HG02943 (cell line): ENCODE data around the gene GTPBP4.
A peak's percentile ranks its signal among the peaks of the same experiment; 100 is the strongest.
"Not testable (repeated sequence)": the region's sequence is repeated elsewhere in the genome, so short reads cannot be mapped to it uniquely, and the experiment has no call there.

Experiments
- ATAC-seq: cut with Tn5 transposase; IDR thresholded peaks from one replicate; pipeline ENCODE4 v1.9.1; 2021; ENCODE audit warnings: mild to moderate bottlenecking, low read depth, moderate library complexity; ENCODE audit not compliant: unreplicated experiment

GTPBP4 gene

DNA sequence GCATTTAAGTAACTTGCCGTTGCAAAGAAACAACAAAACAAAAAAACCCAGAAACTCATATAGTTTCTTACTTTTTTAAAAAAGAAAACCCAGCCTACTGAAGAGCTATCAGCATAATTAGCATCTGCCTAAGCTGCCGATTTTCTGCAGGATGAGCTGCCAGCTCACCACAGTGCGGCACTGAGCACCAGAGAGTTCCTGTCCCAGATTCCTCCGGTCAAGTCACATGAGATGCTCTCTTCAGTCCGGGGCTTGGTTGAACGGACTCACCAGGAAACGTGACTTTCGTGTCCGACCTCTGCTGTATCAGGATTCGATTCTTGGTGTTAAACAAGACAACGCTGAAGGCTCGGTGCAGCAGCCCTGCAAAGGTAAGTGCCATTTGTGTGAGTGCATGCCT, 34.2 kb downstream of the GTPBP4 start:
- ATAC-seq = no peak

DNA sequence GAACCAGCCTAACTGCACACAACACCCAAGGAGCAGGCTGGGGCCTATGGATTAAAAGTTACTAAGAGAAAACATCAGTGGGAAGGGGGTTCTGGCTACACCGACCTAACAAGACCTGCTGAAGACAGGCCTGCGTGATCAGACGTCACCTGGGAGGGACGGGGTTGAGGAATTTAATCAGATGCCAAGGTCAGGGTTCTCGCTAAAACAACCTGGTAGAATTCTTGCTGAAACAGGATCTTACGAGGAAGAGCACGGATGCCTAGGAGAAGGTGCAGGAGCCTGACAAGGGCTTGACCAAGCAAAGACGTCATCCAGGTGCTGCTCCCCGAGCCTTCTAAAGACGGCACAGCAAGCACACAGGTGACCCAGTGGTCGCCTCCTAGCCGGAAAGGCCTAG, 35.9 kb downstream of the GTPBP4 start:
- no peak for ATAC-seq

DNA sequence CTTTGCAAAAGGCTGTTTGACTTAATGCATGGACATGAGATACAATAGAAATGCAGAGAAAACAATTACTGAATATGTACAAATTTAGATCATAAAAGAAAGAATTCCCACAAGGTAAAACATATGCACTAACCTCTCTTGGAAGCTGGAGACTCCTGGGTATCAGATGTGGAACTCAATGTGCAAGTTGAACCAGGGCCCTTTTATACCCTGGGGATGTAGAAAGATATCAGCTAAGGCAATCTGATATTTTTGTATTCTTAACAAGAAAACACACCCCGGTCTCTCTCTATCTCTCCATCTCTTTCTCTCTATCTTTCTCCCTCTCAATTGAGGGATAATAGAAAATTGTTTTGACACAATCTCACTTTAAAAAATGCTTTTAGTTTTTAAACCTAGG, 37.4 kb downstream of the GTPBP4 start, which contains the start of gene IDI2:
TSS of gene IDI2 (minus strand) at position 177 of the 400 bp plus-strand sequence. CDS start 1,136 bp downstream, outside the sequence.
- ATAC-seq = no peak

DNA sequence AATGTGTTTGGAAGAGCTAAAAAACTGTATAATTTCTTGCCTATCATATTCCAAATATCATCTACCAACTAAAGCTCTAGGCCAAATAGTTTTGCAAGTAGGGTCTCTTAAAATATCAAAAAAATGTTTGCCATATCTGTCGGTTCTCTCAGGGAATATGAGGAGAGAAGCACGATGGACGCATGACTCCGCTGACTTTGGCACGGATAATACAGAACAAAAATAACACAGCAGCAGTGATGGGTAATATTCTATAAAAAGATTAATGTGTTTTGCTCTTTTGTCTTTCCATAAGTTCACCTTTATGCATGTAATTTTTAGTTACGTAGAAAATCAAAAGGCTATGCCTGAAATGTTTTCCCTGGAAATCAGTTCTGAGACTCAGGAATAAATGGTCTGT, 38.3 kb downstream of the GTPBP4 start:
- no peak for ATAC-seq

GRCh38 chr10:1029838-1030237, 41.6 kb downstream of the GTPBP4 start:
- ATAC-seq = no peak

GRCh38 chr10:1033601-1034000, 45.4 kb downstream of the GTPBP4 start:
- ATAC-seq = no peak

DNA sequence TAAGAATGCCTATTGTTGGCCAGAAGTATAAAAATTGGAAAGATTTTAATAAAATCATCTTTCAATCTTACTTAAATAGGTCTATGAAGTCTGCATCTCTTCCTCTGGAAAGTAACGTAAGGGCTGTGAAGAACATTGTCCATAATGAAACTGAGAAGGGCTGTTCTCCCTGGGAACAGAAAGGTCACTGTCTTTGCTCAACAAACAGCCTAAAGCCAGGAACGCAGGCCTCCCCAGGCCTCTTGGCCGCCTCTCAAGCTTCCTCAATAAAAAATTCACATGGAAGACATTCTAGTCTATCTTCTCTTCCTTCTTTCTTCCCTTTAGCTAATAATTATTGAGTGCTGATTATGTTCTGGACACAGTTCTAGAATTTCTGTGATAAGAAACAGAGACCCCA, 46.5 kb downstream of the GTPBP4 start:
- no peak for ATAC-seq

GRCh38 chr10:1035201-1035600, 47.0 kb downstream of the GTPBP4 start:
- no peak for ATAC-seq

DNA sequence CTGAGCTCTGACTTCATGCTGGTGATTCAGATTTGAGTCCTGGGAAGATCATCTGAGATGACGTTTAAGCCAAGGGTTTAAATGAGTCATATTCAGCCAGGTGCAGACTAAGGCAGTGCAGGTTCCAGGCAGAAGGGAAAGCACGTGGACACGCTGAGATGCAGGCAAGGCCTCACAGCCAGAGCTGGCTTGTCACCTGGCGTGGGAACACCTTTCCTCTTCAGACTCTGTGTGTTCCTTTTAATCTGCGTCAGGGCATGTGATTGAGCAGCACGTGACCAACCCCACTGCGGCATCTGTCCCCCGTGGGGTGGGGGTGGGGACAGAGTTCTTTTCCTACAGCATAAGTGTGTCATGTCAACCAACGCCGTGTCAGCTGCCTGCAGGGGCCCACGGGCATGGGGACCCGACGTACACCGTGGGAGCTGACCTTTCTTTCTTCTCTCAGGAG, 48.1 kb downstream of the GTPBP4 start:
- ATAC-seq = no peak

DNA sequence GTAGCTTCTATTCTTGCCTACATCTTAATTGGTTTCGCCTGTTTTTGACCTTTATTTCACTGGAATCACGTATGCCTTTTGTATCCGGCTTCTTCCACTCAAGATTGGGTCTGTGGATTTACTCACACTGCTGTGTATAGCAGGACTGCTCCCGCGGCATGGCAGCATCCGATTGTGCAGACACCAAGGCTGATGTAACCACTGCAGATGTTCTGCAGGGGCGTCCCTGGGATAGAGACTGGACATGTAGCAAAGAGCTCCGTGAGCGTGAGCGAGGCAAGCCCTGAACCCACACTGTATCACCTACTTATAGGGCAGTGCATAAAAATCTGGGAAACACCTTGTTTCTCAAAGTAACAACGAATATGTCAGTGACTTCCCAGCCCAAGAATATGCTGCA, 48.9 kb downstream of the GTPBP4 start:
- ATAC-seq = no peak

- not testable (repeated sequence) for ATAC-seq
Measured at GRCh38 chr10:1038769-1039168, 50.5 kb downstream of the GTPBP4 start.

- ATAC-seq = no peak
Measured at GRCh38 chr10:1040133-1040532, 51.9 kb downstream of the GTPBP4 start.

GRCh38 chr10:1041514-1041913, 53.3 kb downstream of the GTPBP4 start:
- no peak for ATAC-seq

DNA sequence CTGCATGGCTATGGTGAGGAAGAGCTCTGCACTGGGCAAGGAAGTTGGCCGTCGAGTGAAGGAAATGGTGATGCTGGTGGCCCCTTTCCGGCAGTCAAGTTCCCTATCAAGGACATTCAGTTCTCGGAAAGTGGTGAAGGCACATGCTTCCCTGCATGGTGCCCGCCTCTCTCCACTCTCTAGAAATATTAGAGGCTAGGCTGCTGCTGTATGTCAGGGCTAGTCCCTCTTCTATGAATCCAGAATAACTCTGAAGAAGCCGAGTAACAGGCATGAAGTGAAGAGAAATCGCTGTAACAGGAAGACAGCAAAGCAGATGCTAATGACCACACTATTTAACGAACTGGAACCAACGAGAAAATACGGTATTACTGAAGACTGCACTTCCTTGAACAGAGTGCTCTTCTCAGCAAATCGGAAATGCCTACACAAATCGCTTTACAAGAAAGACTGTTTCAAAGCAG, 55.3 kb downstream of the GTPBP4 start:
- ATAC-seq = no peak

DNA sequence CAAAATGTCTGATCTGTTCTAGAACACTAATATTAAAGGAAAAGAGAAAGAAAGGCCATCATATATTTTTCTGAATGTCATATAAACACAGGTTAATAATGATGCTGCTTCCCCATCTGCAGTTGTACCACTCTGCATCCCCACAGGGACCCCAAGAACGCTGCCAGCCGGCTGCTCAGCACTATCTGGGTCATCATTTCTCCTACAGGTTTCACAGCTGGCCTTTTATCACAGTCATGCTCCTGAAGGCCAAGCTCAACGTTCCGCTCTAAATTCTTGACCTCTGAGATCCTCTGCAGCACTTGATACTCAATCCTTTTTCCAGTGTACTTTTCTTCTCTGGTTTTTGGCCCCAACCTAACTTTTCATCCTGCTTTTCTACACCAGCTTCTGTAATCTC, 55.9 kb downstream of the GTPBP4 start:
- no peak for ATAC-seq

DNA sequence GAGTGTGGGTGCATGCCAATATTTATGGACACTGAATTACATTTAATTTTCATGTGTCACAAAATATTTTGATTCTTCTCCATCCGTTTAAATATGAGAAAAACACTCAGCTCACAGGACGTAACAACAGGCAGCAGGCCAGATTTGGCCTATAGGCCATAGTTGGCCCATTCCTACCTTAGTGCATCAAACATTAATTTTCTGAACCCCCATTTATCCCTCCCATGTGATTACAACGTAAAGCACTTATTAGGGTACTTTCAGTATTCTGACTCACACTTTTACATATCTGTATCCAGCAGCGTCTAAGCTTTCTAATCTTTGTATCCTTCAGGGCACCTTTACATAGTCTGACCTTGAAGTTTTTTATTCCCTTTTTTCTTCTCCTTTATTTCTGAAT, 56.7 kb downstream of the GTPBP4 start:
- no peak for ATAC-seq

GRCh38 chr10:1045415-1045814, 57.2 kb downstream of the GTPBP4 start:
- no peak for ATAC-seq

- no peak for ATAC-seq
Measured at GRCh38 chr10:1047937-1048336, 59.7 kb downstream of the GTPBP4 start.

DNA sequence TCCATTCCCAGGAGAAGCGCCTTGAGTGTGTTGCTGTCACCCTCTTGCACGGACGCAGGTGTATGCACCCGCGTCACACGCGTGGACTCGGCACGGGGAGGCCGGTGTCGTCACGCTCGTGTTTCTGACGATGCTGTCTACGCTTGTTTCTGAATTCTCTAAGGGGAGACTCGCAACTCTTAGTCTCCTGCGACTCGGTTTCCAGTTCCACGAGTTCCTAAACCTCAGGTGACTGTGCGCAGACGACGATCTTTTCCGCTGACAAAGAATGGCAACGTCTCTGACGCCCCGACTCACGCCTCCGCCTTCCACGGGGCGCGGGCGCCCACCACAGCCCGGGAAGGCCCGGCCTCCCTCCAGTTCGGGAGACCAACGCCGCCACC, 60.1 kb downstream of the GTPBP4 start:
- peak; percentile 16 for ATAC-seq

DNA sequence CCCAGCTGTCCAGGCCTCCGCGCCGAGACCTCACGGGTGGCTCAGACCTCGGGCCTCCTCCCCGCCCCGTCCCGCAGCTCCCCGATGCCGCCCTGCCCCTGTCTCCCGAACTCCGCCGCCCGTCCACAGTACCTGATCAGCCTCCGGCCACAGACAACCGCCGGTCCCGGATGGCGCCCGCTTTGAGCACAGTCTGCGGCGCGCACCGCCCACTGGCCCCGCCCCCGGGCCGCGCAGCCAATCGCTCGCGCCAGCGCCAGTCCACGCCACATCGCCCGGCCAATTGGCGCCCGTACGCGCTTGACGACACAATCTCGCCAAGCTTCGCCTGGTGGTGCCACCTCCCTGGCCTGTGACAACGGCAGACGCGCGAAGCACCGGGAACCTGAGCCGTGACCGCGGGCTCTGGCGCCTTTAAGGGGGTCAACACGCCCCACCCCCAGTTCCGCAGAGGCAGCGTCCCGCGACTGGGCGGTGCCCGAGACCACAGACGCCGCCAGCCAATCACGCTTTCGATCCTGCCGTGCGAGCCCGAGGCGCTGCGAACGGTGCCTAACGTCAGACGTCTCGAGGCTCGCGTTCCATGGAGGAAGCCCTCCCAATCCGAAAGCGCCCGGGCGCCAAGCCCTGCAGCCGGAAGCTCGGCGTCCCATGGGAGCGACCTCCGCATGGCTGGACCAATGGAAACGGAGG, 60.6 kb downstream of the GTPBP4 start, which contains the start of gene IDI1:
TSS of gene IDI1 (minus strand) at position 388 of the 693 bp plus-strand sequence. CDS start at position 272, 116 bp downstream.
- ATAC-seq = peak; percentile 78

GRCh38 chr10:1049425-1049958, 61.3 kb downstream of the GTPBP4 start:
- ATAC-seq = no peak

GRCh38 chr10:1050145-1050544, 61.9 kb downstream of the GTPBP4 start:
- ATAC-seq = no peak
